HG02970 (cell line): ENCODE measurements around the gene IL12RB1.

Experiments
- ATAC-seq: cut with Tn5 transposase; IDR thresholded peaks from one replicate; pipeline ENCODE4 v1.9.1; 2021; ENCODE audit warnings: mild to moderate bottlenecking, moderate library complexity, moderate number of reproducible peaks; ENCODE audit not compliant: unreplicated experiment, low FRiP score

IL12RB1 gene

DNA sequence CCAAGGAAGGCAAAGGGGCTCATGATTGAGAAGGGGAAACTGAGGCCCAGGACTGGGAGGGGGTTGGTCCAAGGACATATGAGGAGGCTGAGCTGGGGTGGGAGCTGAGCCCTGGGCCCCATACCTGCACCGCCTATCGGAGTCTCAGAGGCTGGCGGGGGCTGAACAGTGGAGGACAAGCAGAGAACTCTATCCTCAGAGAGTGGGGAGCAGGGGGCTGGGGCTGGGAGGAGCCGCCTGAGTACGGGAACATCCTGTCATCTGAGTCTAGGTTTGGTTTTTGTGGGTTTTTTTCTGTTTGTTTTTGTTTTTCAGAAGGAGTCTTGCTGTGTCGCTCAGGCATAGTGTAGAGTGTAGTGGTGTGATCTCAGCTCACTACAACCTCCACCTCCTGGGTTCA lies 72.5 kb downstream of the IL12RB1 start:
- no peak for ATAC-seq

DNA sequence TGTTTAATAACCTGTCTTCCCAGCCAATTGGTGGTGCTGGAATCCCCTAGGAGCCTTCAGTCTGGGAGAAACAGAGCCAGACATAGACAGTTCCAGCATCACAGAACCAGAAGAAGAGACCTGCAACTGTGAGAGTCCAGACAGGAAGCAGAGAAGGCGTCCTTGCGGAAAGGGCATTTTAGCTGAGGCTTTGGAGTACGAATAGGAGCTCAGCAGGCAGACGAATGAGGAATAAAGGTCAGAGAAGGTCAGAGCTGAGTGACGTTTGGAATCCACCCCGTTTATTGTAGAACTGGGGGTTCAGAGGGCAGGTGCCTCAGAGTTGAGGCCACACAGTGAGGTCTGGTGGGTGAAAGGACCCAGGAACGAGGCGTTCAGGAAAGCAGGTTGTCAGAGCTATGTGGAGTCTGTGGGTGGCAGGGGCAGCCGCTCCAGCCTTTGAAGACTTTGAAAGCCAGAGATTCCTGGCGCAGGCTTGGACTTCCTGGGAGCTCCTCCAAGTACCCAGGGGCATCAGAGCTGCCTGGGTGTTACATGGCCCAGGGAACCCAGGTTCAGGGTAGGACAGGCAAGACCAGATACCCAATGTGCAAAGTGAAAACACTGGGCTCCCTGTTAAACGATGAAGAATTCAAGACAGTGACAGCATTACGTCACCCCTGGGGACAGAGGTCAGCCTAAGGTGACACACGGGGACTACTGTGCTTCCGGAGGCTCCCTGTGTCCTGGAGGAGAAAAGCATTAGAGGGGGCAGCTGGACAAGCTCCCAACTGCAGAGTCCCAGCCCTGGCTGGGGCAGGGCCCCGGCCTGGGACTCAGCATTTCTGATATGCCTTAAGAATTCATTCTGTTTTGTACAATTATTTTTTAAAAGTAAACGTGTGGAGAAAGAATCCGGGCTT lies 73.3 kb downstream of the IL12RB1 start:
- no peak for ATAC-seq

- no peak for ATAC-seq
Observed at GRCh38 chr19:18010149-18010548, 76.6 kb downstream of the IL12RB1 start.

DNA sequence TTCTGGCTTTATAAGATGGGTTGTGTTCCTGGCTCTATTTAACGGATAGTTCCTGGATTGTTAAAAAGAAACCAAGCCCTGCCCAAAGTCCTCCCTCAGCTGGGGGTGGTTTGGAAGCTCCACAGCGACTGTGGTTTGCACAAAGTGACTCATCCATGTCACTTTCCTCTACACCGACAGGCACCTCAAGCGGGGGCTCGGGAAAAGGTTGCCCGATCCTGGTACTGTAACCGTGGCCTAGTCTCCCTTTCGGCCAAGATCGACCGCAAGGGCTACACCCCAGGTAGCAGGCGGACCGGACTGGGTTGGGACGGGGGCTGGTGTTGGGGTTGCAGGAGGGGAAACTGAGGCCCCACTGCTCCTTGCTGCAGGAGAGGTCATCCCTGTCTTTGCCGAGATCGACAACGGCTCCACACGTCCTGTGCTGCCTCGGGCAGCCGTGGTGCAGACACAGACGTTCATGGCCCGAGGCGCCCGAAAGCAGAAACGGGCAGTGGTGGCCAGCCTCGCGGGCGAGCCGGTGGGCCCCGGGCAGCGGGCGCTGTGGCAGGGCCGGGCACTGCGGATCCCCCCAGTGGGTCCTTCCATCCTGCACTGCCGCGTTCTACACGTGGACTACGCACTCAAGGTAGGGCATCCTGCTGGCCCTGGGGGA lies 77.2 kb downstream of the IL12RB1 start:
- ATAC-seq, result no peak
